ENCODE measurements around the gene HSPG2.
"Not testable (repeated sequence)": the region's sequence is repeated elsewhere in the genome, so short reads cannot be mapped to it uniquely, and the experiment has no call there.

The HSPG2 gene

DNA sequence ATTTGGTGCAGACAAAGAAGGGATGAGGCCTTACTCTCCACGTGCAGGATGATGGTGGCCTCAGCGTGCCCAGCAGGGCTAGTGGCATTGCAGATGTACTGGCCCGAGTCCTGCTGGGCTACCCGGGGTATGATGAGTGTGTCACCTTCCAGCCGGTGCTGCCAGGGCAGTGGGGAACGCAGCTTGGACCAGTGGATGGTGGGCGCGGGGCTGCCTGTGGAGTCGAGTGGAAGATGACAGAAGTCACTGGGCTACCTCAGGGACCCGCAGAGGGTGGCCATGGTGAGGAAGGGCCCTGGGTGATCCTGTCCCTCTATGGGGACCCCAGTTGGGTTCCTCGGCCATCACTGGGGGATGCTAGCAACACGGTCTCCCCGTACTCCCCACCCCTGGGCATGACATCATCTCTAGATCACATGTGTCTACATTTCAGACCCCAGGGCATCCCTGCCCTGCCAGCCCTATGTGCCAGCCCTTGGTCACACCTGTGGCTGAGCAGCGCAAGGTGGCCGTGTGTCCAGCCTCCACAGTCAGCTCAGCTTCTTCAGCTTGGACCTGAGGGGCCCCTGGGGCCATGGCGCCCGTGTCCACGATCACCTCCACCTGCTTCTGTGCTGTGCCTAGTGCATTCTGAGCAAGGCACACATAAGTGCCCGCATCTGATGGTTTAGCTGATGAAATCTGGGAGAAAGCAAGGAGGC lies 97.6 kb downstream of the HSPG2 start:
- FAIRE-seq = no peak

DNA sequence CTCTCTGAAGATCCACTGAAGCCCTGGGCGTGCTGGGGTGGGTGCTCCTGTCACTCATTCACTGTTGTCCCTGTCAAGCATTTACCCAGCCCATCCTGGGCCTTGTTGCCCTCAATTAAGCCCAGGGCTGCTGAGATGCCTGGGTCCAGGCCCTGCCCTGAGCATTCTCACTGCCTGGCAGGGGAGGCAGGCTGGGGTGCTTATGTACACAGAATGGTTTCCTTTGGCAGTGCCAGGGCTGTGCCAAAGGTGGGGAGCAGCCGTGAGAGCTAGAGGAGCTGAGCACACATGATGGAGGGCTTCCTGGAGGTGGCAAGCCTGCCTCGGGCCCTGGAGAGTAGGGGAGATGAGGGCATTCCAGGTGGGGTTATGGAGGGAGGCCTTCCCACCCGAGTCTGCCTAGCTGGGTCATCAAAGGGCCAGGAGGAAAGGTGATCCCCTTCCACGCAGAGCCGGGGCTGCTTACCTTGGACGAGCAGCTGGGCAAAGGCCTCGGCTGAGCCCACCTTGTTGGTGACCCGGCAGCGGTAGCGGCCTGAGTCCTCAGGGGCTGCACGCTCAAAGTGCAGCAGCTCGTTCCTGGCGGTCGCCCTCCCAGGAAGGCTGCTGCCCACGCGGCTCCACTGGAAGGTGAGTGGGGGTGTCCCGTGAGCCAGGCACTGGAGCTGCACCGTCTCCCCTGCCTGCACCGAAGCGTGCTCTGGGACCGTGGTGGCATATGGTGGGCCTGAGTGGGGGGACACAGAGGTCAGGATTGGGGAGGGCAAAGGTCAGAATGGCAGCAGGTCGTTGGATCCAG lies 98.6 kb downstream of the HSPG2 start:
- FAIRE-seq = no peak

DNA sequence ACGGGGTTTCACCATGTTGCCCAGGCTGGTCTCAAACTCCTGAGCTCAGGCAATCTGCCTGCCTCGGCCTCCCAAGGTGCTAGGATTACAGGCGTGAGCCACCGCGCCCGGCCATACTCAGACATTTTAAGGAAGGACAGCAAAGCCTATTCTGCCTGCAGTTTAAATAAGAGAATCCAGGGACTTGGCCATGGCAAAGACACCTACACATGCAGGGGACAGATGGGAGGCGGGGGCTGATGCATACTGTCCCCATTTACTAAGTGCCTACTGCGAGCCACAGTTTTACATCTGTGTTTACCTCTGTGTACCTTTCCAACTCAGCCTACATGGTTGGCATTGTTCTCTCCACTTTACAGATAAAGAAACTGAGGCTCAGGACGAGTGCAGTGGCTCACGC lies 99.6 kb downstream of the HSPG2 start:
- no peak for FAIRE-seq

- FAIRE-seq = no peak
Measured at GRCh38 chr1:21836729-21837128, 100.4 kb downstream of the HSPG2 start.

DNA sequence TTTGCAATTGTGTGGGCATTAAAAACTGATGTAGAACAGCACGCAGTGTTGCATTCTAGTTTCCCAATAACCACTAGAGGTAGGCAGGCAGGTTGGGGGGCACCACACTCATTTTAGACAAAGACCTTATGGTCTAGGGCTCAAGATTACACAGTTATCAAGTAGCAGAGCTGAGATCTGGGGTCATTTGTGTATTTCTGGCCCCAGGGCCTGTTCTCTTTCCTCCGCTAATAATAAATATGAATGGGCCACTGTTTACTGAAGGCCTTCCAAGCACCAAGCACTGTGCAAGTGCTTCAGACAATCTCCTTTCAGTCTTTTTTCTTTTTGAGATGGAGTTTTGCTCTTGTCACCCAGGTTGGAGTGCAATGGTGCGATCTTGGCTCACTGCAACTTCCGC lies 101.1 kb downstream of the HSPG2 start:
- FAIRE-seq = no peak

DNA sequence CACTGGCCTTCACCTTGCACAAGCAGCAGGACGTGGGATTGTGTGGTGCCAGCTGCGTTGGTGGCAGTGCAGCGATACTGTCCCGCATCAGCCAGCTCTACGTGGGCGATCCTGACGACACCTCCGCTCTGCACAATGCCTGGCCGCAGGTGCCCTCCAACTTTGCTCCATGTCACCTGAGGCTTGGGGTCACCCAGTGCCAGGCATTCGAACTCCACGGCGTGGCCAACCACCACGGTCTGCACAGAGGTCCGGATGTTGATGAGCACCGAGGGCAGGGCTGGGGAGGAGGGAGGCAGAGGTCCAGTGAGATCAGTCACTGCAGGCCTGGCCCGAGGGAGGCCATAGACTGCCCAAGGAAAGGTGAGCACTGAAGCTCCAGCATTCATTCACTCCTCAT lies 102.4 kb downstream of the HSPG2 start:
- FAIRE-seq = no peak

GRCh38 chr1:21834094-21834493 lies 103.0 kb downstream of the HSPG2 start:
- no peak for FAIRE-seq

DNA sequence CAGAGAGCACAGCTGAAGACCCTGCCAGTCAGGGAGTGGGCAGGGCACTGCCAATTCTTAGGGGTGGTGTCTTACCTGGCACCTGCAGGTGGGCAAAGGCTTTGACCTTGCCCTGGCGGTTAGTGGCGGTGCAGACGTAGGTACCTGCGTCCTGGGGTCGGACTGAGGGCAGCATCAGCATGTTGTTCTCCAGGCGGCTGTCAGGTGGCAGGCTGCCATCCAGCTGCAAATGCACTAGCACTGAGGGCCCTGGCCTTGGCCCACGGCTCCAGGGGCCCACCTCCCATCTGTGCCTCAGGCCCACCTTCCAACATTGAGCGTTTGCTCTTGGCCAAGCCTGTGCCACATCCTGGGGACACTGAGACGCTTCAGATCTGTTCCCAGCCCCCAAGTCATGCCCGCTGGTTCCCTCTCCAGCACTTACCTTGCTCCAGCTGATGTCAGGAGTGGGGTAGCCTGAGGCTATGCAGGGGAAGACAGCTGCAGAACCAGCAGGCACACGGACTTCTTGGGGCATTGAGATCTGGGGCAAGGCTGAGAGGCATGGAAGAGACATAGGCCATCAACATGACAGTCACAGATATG lies 103.6 kb downstream of the HSPG2 start:
- FAIRE-seq = no peak

DNA sequence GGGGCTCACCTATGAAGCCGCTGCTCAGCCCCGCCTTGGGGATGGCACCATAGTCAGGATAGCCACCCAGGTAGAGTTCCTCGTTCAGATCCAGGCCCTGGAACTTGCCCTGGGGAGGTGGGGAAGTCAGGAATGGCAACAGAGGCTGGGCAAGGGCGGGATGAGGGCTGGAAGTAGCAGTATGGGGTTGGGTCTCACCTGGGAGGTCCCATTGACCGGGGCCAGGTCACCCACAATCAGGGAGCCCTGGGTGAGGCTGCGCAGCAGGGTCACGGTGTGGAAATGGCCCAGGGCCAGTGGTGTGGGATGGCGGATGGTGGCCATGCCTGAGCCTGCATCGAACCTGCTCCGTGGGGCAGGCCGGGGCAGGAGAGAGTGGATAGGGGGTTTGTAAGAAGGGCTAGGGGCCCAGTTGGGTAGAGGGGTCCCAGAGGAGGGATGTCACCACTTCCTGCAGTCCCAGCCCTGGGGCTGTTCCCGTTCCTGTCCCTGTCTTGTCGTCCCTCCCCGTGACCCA lies 105.6 kb downstream of the HSPG2 start:
- FAIRE-seq = no peak

DNA sequence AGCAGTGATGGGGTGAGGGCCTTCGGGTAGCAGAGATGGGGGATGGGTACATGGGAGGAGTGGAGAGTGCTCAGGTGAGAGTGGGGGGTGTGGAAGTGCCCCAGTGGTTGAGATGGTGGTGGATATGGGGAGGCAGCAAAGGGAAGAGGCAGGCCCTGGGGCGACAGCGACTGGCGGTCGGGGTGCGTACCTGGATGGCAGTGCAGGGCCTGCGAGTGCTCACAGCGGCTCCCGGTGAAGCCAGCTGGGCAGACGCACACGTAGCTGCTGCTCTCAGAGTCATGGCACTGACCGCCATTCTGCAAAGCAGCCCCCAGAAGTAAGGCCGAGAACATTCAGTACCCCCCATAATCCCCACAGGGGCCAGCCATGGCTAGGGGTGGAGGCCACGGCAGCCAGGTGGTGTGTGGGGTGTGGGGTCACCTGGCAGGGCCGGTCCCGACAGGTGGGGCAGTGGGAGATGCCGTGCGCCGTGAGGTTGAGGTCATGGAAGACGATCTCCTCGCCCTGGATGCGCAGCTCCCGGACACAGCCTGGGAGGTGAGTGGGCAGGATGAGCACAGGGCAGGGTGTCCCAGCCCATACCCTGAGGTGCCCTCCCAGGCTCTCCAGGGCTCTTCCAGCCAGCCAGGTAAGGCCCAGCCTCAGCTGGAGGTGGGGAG lies 106.2 kb downstream of the HSPG2 start:
- no peak for FAIRE-seq

DNA sequence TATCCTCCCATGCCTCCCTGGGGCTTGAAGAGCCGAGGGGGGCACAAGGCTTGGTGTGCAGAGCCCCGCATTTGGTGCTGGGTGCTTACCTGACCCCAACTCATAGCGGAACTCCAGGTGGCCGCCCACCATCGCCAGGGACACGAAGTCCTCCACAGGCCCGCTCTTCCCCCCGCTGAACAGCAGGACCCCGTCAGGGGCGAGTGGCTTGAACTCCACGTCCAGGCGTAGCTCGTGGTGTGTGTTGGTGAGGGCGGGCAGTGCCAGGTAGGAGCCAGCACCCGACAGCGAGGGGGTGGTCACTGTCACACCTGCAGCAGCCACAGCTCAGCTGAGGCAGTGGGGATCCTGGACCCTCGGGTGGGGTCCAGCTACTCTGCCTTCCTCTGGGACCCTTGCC lies 107.8 kb downstream of the HSPG2 start:
- no peak for FAIRE-seq

DNA sequence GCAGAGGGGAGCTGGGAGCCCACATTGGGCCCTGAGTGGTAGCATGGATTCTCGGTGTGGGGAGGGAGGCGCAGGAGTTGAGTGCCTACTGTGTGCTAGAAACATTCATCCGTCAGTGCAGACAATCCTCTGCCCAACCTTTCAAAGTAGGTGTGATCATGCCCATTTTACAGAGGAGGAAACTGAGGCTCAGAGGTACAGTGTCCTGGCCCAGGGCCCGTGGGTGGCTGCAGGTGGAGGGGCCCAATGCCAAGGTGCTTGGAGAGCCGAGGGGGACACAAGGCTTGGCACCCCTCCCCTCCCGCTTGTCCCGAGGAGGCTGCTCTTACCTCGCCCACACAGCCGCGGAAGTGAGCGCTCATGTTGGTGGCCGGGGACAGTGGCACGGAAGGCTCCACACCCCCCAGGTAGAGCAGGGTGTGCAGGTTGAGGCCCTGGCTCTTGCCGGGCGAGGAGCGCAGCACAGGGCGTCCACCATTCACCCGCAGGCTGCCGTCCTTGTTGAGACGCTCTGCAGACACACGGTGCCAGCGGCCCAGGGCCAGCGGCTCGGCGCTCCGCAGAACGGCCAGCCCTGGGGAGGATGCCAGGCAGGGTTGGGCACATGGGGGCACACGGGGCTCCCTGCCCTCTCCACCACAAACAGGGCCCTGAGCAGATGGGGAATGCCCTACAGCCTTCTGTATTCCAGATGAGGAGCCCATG lies 108.5 kb downstream of the HSPG2 start:
- FAIRE-seq = no peak

- FAIRE-seq = no peak
Measured at GRCh38 chr1:21828075-21828474, 109.0 kb downstream of the HSPG2 start.

- no peak for FAIRE-seq
Measured at GRCh38 chr1:21827141-21827679, 109.9 kb downstream of the HSPG2 start.

- not testable (repeated sequence) for FAIRE-seq
Measured at GRCh38 chr1:21826694-21827093, 110.4 kb downstream of the HSPG2 start.

DNA sequence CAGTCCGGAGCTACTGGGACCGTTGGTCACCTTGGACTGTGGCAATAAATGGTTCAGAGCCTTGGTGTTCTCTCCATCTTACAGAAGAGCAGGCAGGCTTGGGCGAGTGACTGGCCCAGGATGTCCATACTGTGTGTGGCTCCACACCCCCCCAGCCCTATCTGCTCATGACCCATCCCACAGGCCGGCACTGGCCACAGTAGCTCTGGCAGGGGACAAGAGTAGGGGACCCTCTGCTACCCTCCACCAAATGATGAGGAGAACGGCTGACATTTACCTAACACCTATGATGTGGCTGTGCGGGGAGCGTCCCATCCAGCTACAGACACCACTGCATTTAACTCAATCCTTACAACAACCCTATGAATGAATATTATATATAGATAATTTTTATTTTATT lies 111.7 kb downstream of the HSPG2 start:
- FAIRE-seq = no peak

DNA sequence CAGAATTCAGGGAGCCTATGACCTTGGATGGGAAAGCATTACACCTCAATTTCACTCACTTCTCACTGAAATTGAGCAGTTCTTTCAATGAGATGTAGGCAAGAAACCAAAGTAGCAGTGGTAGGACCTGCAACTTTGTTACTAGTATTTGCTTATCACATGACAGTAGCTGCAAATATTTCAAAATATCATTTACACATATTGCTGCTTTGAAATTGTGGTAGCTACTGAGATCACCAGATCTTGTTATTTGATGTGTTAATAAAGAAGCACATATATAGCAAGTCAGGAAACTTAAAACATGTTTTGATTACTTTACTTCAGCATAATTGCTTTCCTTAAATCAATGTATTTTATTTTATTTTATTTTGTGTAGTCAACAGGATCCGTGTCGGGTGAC lies 112.2 kb downstream of the HSPG2 start:
- no peak for FAIRE-seq

DNA sequence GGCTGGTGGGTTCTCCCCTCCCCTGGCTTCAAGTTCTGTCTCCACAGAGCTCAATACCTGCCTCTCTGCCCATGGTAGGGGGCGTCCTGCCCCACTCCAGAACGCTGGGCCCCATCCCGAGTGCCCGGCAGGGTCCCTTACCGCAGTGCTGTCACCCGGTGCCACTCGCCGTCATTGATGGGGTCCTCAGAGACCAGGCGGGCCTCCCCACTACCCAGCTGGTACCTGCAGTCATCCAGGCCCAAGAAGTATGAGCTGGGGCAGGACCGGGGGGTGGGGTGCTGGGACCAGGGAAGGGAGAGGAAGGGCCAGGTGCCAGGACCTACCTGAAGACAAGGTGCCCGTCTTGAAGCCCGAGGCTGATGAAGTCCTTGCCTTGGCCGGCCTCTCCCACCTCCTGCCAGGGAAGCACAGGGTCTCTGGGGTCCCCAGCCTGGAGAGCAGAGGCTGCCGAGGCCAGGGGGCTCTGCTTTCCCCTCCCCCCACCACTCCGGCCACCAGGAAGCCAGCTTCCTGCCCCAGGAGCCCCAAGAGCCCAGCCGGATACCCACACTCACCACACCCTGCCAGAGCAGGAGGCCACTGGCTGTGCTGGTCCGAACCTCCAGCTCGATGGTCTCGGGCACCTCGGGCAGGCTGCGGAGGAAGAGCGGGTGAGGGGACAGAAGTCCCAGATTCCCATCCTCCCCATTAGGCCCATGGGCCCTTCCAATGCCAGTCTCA lies 113.0 kb downstream of the HSPG2 start:
- FAIRE-seq = no peak

GRCh38 chr1:21823206-21823979 lies 113.7 kb downstream of the HSPG2 start:
- no peak for FAIRE-seq

- FAIRE-seq = no peak
Measured at GRCh38 chr1:21822349-21822748, 114.8 kb downstream of the HSPG2 start.

Measured in A204.1 (cell line).